HepG2 (cell line): ENCODE results near the gene UBE2R2. TPM values are rescaled to one million over a fixed set of nuclear protein-coding genes. Genes with fewer than 3 reads are reported as not detected.
"Not testable (repeated sequence)": the region's sequence is repeated elsewhere in the genome, so short reads cannot be mapped to it uniquely, and the experiment has no call there.

Source experiments
- ATAC-seq: fragments of 200-7000 bp; cut with Tn5 transposase; 3 replicates; pipeline ENCODE4 v1.9.1; 2020; ENCODE audit warnings: mild to moderate bottlenecking, moderate library complexity
- BruUV-seq: library from RNA; stranded (reverse); fragments of 400-500 nt; replicated peaks from 2 replicates; lab custom pipeline; 2021; lab: Mats Ljungman, UMichigan
- CTCF ChIA-PET: fragments of 300-600 bp; formaldehyde crosslinking; extraction: SDS; loops from one replicate; lab custom pipeline; 2021; ENCODE audit warnings: low total read pairs, inconsistent platforms, low intra/inter-chr PET ratio; lab: Yijun Ruan, JAX
- POLR2A ChIA-PET: fragments of 350-600 bp; sonication (Branson Sonifier 250); formaldehyde crosslinking; loops from one replicate; lab custom pipeline; 2020; ENCODE audit warnings: antibody characterized with exemption, inconsistent platforms; lab: Yijun Ruan, JAX
- DNase-seq: peaks from one replicate; pipeline ENCODE4 v3.0.0-alpha.2; 2015; ENCODE audit warnings: low spot score
- FAIRE-seq: peaks from 3 replicates; lab custom pipeline; 2011; peaks lifted over from hg19 to GRCh38; lab: Jason Lieb, UNC
- H2AFZ ChIP-seq: one replicate; pipeline ENCODE4 v1.6.1; 2011; ENCODE audit warnings: low read length, inconsistent platforms
- H3K27ac ChIP-seq: fragments of 300-600 bp; 3 replicates; pipeline ENCODE4 v1.8.0; 2011; ENCODE audit warnings: mixed run types, mild to moderate bottlenecking, mixed read lengths, low read length, inconsistent platforms; ENCODE audit not compliant: insufficient read depth; ENCODE audit errors: extremely low read length
- H3K27me3 ChIP-seq, 2 experiments: fragments of 200-600 bp in 1 of 2; 2 replicates in 1 of 2; 3 replicates in 1 of 2; pipeline versions ENCODE4 v1.6.0 to v1.8.0; 2011; ENCODE audit warnings: low read length in 2 of 2, mild to moderate bottlenecking in 2 of 2, moderate library complexity in 2 of 2, inconsistent platforms in 1 of 2; ENCODE audit not compliant: insufficient read depth in 2 of 2, control insufficient read depth in 1 of 2
- H3K36me3 ChIP-seq, 2 experiments: fragments of 200-600 bp in 1 of 2; replicated peaks in 1 of 2; 2 replicates in 1 of 2; 3 replicates in 1 of 2; pipeline versions ENCODE4 v1.5.1 to v1.8.0; 2011; ENCODE audit warnings: low read length in 2 of 2, inconsistent platforms in 1 of 2; ENCODE audit not compliant: insufficient read depth in 2 of 2, control insufficient read depth in 1 of 2
- H3K4me1 ChIP-seq: 2 replicates; pipeline ENCODE4 v1.5.1; 2012; ENCODE audit warnings: low read length, inconsistent platforms; ENCODE audit not compliant: insufficient read depth
- H3K4me2 ChIP-seq: 2 replicates; pipeline ENCODE4 v1.6.0; 2011; ENCODE audit warnings: low read depth, low read length, inconsistent platforms
- H3K4me3 ChIP-seq, 3 experiments: fragments of 200-600 bp in 1 of 3; sonication (generic), shearing (Covaris generic) in 1 of 3; replicated peaks in 1 of 3; 2 replicates each; pipeline ENCODE4 v1.5.1; 2011 to 2016; ENCODE audit warnings: low read length in 3 of 3, inconsistent platforms in 2 of 3, low read depth in 2 of 3, mild to moderate bottlenecking in 2 of 3, control low read depth in 1 of 3, mixed read lengths in 1 of 3; ENCODE audit not compliant: insufficient read depth in 1 of 3
- H3K79me2 ChIP-seq: one replicate; pipeline ENCODE4 v1.6.1; 2011; ENCODE audit warnings: low read length, inconsistent platforms; ENCODE audit not compliant: insufficient read depth
- H3K9ac ChIP-seq: 2 replicates; pipeline ENCODE4 v1.6.0; 2011; ENCODE audit warnings: mild to moderate bottlenecking, low read depth, low read length, inconsistent platforms; ENCODE audit not compliant: insufficient read depth
- H3K9me3 ChIP-seq: 2 replicates; pipeline ENCODE4 v1.5.1; 2012; ENCODE audit warnings: mild to moderate bottlenecking, low read length
- H4K20me1 ChIP-seq: 2 replicates; pipeline ENCODE4 v1.6.0; 2011; ENCODE audit warnings: inconsistent platforms, mild to moderate bottlenecking, low read length, moderate library complexity; ENCODE audit not compliant: insufficient read depth
- GATAD2A ChIP-seq: IDR thresholded peaks from 2 replicates; pipeline ENCODE4 v1.6.1; 2016
- HNF1A ChIP-seq, 2 experiments: sonication (generic) in 1 of 2; formaldehyde crosslinking in 1 of 2; IDR thresholded peaks; 2 replicates each; pipeline versions ENCODE4 v1.4.0 to v1.6.1; 2016 to 2020; ENCODE audit warnings: borderline replicate concordance in 1 of 2, low read depth in 1 of 2, mild to moderate bottlenecking in 1 of 2, missing genetic modification reagents in 1 of 2
- TCF7 ChIP-seq: sonication (generic); IDR thresholded peaks from 2 replicates; pipeline ENCODE4 v1.6.1; 2016; ENCODE audit warnings: antibody characterized with exemption, low read depth
- WGBS: methylation state at CpG from one replicate; pipeline ENCODE4 v1.1.6; 2017; ENCODE audit warnings: low lambda C conversion rate; 5-methylcytosine and 5-hydroxymethylcytosine counted together
- in situ Hi-C: cut with HindIII; loops from 2 replicates; pipeline ENCODE4 v1.10.0; 2017; ENCODE audit warnings: low pct_unique_long_range_greater_than_20kb; ENCODE audit not compliant: extremely low pct_ligation_motif_present
- intact Hi-C: fragments of 100-400 bp; cut with micrococcal nuclease; formaldehyde crosslinking; loops from one replicate; pipeline ENCODE4 v1.10.0; 2022; ENCODE audit not compliant: unreplicated experiment
- polyA plus RNA-seq, 8 experiments: library from polyadenylated mRNA; depleted of rRNA in 3 of 8; stranded (reverse) in 7 of 8; unstranded in 1 of 8; fragments of >200 nt; fragmentation: Illumina TruSeq in 4 of 8; extraction: Trizol in 4 of 8; gene quantifications; 2 replicates each; pipeline versions ENCODE4 v1.2.1 to v1.2.3, GENCODE V29; 2011 to 2016; ENCODE audit warnings: low read depth in 4 of 8, missing spikeins in 1 of 8, mixed read lengths in 1 of 8; ENCODE audit not compliant: insufficient read depth in 1 of 8
- total RNA-seq, 5 experiments: library from RNA; depleted of rRNA; stranded (reverse); fragments of >200 nt; fragmentation: Illumina TruSeq; extraction: Trizol; gene quantifications; 2 replicates each; pipeline ENCODE4 v1.2.3, GENCODE V29; 2016; ENCODE audit warnings: low read depth in 1 of 5
- TF ChIP-seq, protein P1 (sequence below): sonication (generic); formaldehyde crosslinking; conservative IDR thresholded peaks from 2 replicates; pipeline ENCODE4 v1.4.0; 2020; ENCODE audit warnings: mild to moderate bottlenecking, missing genetic modification reagents, moderate library complexity

Gene UBE2R2
- total and polyA plus RNA-seq, 2 of the 13 experiments (the other 11 are each of a cell fraction or from before 2014, with no cell fraction given): 14.8 to 20.9 TPM

DNA sequence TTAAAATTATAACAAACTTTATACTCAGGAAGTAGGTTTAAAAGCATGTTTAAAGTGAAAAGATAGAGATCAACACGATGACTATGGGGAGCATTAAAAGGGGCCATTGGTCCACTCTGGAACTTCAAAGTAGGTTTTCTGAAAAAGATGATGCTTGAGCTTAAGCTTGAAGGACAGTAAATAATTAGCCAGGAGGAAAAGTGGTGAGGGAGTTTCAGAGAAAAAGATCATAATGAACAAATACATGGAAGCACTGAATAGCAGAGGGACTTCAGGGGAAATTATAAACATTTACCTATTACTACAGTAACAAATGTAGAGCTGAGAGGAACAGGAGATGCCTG lies 8.0 kb upstream of the UBE2R2 start:
- peak; percentile 27; the same call in 1 of the 2 replicates for TF ChIP-seq GATAD2A (CRISPR knock-in tag)
- TF ChIP-seq TCF7: peak; percentile 35; the same call in 1 of the 2 replicates
- TF ChIP-seq HNF1A (IDR thresholded peaks at IDR 0.05; ENCODE audit: low read depth): 0 out of 2 replicates have a peak, but pooled peaks have one; percentile 36
- TF ChIP-seq HNF1A (CRISPR knock-in tag; IDR thresholded peaks at IDR 0.05; ENCODE audit: borderline replicate concordance): peak; percentile 46; the same call in 1 of the 2 replicates
- TF ChIP-seq, protein P1, sequence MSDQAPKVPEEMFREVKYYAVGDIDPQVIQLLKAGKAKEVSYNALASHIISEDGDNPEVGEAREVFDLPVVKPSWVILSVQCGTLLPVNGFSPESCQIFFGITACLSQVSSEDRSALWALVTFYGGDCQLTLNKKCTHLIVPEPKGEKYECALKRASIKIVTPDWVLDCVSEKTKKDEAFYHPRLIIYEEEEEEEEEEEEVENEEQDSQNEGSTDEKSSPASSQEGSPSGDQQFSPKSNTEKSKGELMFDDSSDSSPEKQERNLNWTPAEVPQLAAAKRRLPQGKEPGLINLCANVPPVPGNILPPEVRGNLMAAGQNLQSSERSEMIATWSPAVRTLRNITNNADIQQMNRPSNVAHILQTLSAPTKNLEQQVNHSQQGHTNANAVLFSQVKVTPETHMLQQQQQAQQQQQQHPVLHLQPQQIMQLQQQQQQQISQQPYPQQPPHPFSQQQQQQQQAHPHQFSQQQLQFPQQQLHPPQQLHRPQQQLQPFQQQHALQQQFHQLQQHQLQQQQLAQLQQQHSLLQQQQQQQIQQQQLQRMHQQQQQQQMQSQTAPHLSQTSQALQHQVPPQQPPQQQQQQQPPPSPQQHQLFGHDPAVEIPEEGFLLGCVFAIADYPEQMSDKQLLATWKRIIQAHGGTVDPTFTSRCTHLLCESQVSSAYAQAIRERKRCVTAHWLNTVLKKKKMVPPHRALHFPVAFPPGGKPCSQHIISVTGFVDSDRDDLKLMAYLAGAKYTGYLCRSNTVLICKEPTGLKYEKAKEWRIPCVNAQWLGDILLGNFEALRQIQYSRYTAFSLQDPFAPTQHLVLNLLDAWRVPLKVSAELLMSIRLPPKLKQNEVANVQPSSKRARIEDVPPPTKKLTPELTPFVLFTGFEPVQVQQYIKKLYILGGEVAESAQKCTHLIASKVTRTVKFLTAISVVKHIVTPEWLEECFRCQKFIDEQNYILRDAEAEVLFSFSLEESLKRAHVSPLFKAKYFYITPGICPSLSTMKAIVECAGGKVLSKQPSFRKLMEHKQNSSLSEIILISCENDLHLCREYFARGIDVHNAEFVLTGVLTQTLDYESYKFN (CRISPR knock-in tag): peak; percentile 62
- H4K20me1 ChIP-seq, BruUV-seq, H3K9me3 ChIP-seq, FAIRE-seq, H3K79me2 ChIP-seq, CTCF ChIA-PET, H3K36me3 ChIP-seq, H3K4me3 ChIP-seq, H3K27me3 ChIP-seq, intact Hi-C loops, H3K9ac ChIP-seq, in situ Hi-C loops: not testable (repeated sequence)
- POLR2A ChIA-PET: interaction anchor here (1.2 kb wide), 1 partner anchor 25 kb away, joined by 3 read pairs; no protein-coding TSS in a partner anchor
- Histone ChIP-seq H3K27ac (peak overlapping the region; percentile 71), H3K4me2 (peak overlapping the region; percentile 74), H2AFZ (peak overlapping the region; percentile 42), H3K4me1 (peaks cover 60% of the 10 kb centered on the region)
- DNase-seq: peak; percentile 46
- WGBS: 0% methylated on average over 1 of the region's 1 CpG
- ATAC-seq: peak; percentile 81
